Cardiac muscle cell (in vitro differentiated cells and primary cell): Measurements from ENCODE around the gene CLMN. TPM values are rescaled to one million over a fixed set of nuclear protein-coding genes. Genes with fewer than 3 reads are reported as not detected.
A peak's percentile ranks its signal among the peaks of the same experiment; 100 is the strongest.

Experiments
- DNase-seq, 2 donors: peaks; one replicate each; pipeline versions ENCODE4 v3.0.0 to v3.0.0-alpha.2; 2010 to 2017; ENCODE audit warnings: low read depth in 1 of 2, low spot score in 1 of 2
- H3K27ac ChIP-seq: fragments of 200-600 bp; sonication (generic); 2 replicates; pipeline ENCODE4 v1.5.1; 2016
- H3K27me3 ChIP-seq: fragments of 200-600 bp; sonication (generic); 2 replicates; pipeline ENCODE4 v1.6.0; 2016; ENCODE audit warnings: control low read depth
- H3K36me3 ChIP-seq: fragments of 200-600 bp; sonication (generic); 2 replicates; pipeline ENCODE4 v1.5.1; 2016; ENCODE audit warnings: control low read depth
- H3K4me1 ChIP-seq: fragments of 200-600 bp; sonication (generic); 2 replicates; pipeline ENCODE4 v1.8.1; 2017; ENCODE audit warnings: low read depth, mild to moderate bottlenecking, mixed run types
- H3K4me3 ChIP-seq: fragments of 200-600 bp; sonication (generic); 2 replicates; pipeline ENCODE4 v1.5.1; 2016; ENCODE audit warnings: mild to moderate bottlenecking
- H3K9me3 ChIP-seq: fragments of 200-600 bp; sonication (generic); 2 replicates; pipeline ENCODE4 v1.5.1; 2017; ENCODE audit warnings: low read depth, mild to moderate bottlenecking, control low read depth
- polyA plus RNA-seq: library from polyadenylated mRNA; unstranded; fragments of >200 nt; fragmentation: Nextera tagmentation; extraction: Ambion mirVana; gene quantifications from 2 replicates; pipeline ENCODE4 v1.2.1, GENCODE V29; 2016
- total RNA-seq: library from RNA; depleted of rRNA; stranded (reverse); fragments of >200 nt; gene quantifications from 2 replicates; pipeline ENCODE4 v1.2.3, GENCODE V29; 2016
- TF ChIP-seq, protein P1 (sequence below): IDR thresholded peaks from 2 replicates; pipeline ENCODE4 v1.5.1; 2012; ENCODE audit warnings: low read depth, mild to moderate bottlenecking, low read length

Gene CLMN
- total and polyA plus RNA-seq, 2 experiments from 2014 or later, result 0.98 to 1.3 TPM

GRCh38 chr14:95211721-95212504 lies 107.8 kb downstream of the CLMN start:
- Histone ChIP-seq H3K36me3 (no peaks in the 10 kb centered on the region), H3K27ac (no peak overlapping the region), H3K9me3 (no peaks in the 10 kb centered on the region), H3K4me3 (no peak overlapping the region), H3K4me1 (no peaks in the 10 kb centered on the region), H3K27me3 (peaks cover 47% of the 10 kb centered on the region)
- no peak for DNase-seq
- TF ChIP-seq, protein P1, sequence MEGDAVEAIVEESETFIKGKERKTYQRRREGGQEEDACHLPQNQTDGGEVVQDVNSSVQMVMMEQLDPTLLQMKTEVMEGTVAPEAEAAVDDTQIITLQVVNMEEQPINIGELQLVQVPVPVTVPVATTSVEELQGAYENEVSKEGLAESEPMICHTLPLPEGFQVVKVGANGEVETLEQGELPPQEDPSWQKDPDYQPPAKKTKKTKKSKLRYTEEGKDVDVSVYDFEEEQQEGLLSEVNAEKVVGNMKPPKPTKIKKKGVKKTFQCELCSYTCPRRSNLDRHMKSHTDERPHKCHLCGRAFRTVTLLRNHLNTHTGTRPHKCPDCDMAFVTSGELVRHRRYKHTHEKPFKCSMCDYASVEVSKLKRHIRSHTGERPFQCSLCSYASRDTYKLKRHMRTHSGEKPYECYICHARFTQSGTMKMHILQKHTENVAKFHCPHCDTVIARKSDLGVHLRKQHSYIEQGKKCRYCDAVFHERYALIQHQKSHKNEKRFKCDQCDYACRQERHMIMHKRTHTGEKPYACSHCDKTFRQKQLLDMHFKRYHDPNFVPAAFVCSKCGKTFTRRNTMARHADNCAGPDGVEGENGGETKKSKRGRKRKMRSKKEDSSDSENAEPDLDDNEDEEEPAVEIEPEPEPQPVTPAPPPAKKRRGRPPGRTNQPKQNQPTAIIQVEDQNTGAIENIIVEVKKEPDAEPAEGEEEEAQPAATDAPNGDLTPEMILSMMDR, result no peak

- Histone ChIP-seq H3K4me1 (no peaks in the 10 kb centered on the region), H3K36me3 (no peaks in the 10 kb centered on the region), H3K27ac (no peak overlapping the region), H3K27me3 (peaks cover 40% of the 10 kb centered on the region), H3K4me3 (no peak overlapping the region), H3K9me3 (no peaks in the 10 kb centered on the region)
- TF ChIP-seq, protein P1, result no peak
- no peak for DNase-seq
Observed at GRCh38 chr14:95210699-95211098, 109.0 kb downstream of the CLMN start.

GRCh38 chr14:95208598-95208997 lies 111.1 kb downstream of the CLMN start:
- peaks cover 43% of the 10 kb centered on the region for H3K27me3 ChIP-seq
- H3K9me3 ChIP-seq, result no peaks in the 10 kb centered on the region
- TF ChIP-seq, protein P1, result no peak
- no peaks in the 10 kb centered on the region for H3K36me3 ChIP-seq
- H3K4me1 ChIP-seq, result no peaks in the 10 kb centered on the region
- no peak overlapping the region for H3K4me3 ChIP-seq
- H3K27ac ChIP-seq, result no peak overlapping the region
- no peak for DNase-seq

- H3K36me3 ChIP-seq, result no peaks in the 10 kb centered on the region
- DNase-seq, result no peak
- TF ChIP-seq, protein P1, result no peak
- no peaks in the 10 kb centered on the region for H3K9me3 ChIP-seq
- no peak overlapping the region for H3K4me3 ChIP-seq
- H3K27me3 ChIP-seq, result peaks cover 45% of the 10 kb centered on the region
- no peaks in the 10 kb centered on the region for H3K4me1 ChIP-seq
- no peak overlapping the region for H3K27ac ChIP-seq
Observed at GRCh38 chr14:95207475-95208233, 112.1 kb downstream of the CLMN start.

DNA sequence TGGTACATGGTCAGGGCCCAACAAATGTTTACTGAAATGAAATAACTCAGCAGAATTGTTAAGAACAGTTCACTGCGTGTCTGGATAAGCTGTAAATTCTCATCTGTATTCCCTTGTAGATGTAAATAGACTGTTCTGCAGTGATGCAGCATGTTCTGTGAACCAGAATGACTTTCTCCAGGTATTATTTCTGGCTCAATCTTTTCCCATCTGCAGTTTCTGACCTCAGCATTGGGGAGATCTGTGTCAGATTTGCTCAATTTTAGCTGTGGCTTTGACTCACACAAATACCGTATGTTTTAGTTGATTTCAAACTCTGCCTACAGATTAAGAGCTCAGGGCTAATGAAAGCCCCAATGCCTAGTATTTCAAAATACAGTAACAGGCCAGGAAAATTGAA lies 113.2 kb downstream of the CLMN start:
- TF ChIP-seq, protein P1, result no peak

More for the DNA sequence above, 113.2 kb downstream of the CLMN start:
- Histone ChIP-seq H3K36me3 (no peaks in the 10 kb centered on the region), H3K9me3 (no peaks in the 10 kb centered on the region), H3K4me1 (no peaks in the 10 kb centered on the region), H3K27ac (no peak overlapping the region), H3K27me3 (peaks cover 44% of the 10 kb centered on the region), H3K4me3 (no peak overlapping the region)
- DNase-seq, result peak in 1 of 2 donors; percentile 28
